Bronchial epithelial cell (primary cell): Measurements from ENCODE around the gene CWC22. TPM values are rescaled to one million over a fixed set of nuclear protein-coding genes. Genes with fewer than 3 reads are reported as not detected.
A peak's percentile ranks its signal among the peaks of the same experiment; 100 is the strongest.
"Not testable (repeated sequence)": the region's sequence is repeated elsewhere in the genome, so short reads cannot be mapped to it uniquely, and the experiment has no call there.

Experiments
- DNase-seq: peaks from one replicate; pipeline ENCODE4 v3.0.0-alpha.2; 2010; ENCODE audit warnings: low read depth
- FAIRE-seq: peaks from 2 replicates; lab custom pipeline; 2011; peaks lifted over from hg19 to GRCh38; lab: Jason Lieb, UNC
- H3K27me3 ChIP-seq: 2 replicates; pipeline ENCODE4 v1.5.1; 2011; ENCODE audit warnings: low read length; ENCODE audit not compliant: control insufficient read depth, insufficient read depth
- H3K36me3 ChIP-seq: 2 replicates; pipeline ENCODE4 v1.5.1; 2011; ENCODE audit warnings: low read length; ENCODE audit not compliant: control insufficient read depth, insufficient read depth
- H3K4me3 ChIP-seq: 2 replicates; pipeline ENCODE4 v1.5.1; 2011; ENCODE audit warnings: mild to moderate bottlenecking, low read depth, low read length, control low read depth
- CTCF ChIP-seq: IDR thresholded peaks from 2 replicates; pipeline ENCODE4 v1.5.1; 2011; ENCODE audit warnings: mild to moderate bottlenecking, moderate library complexity, low read length, control low read depth, inconsistent platforms; ENCODE audit not compliant: insufficient read depth, severe bottlenecking
- total RNA-seq: library from RNA; depleted of rRNA; stranded (reverse); fragments of >200 nt; gene quantifications from 2 replicates; pipeline ENCODE4 v1.2.1, GENCODE V29; 2014

CWC22 gene
- total RNA-seq, 1 donor from 2014 or later = 13.4 TPM

GRCh38 chr2:179936141-179936540, 71.0 kb downstream of the CWC22 start:
- H3K27me3 ChIP-seq = no peaks in the 10 kb centered on the region
- DNase-seq (peak; percentile 12), FAIRE-seq (no peak)
- TF ChIP-seq CTCF = no peak
- H3K4me3 ChIP-seq = no peak overlapping the region
- no peaks in the 10 kb centered on the region for H3K36me3 ChIP-seq

GRCh38 chr2:179932786-179933185, 74.3 kb downstream of the CWC22 start:
- no peak for FAIRE-seq
- TF ChIP-seq CTCF = no peak
- no peak overlapping the region for H3K4me3 ChIP-seq
- no peaks in the 10 kb centered on the region for H3K27me3 ChIP-seq
- H3K36me3 ChIP-seq = no peaks in the 10 kb centered on the region
- DNase-seq = no peak

DNA sequence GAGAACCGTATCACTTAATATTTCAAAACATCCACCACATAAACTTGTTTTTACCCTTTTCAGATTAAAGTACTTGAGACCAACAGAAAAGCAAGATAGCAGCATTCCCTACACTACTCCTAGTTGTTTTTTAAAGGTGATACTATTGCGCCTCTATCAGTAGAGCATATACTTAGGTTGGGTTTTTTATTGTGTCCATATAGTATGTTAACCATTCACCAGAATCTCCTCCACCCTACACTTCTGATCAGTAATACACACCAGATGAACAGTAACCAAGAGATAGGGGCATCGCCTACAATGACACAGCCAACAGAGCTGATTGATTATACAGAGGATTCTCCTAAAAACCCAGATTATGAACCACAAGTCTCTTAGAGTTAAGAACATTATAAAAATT, 75.6 kb downstream of the CWC22 start:
- DNase-seq (no peak), FAIRE-seq (no peak)
- no peaks in the 10 kb centered on the region for H3K27me3 ChIP-seq
- no peak for TF ChIP-seq CTCF
- no peak overlapping the region for H3K4me3 ChIP-seq
- H3K36me3 ChIP-seq = no peaks in the 10 kb centered on the region

DNA sequence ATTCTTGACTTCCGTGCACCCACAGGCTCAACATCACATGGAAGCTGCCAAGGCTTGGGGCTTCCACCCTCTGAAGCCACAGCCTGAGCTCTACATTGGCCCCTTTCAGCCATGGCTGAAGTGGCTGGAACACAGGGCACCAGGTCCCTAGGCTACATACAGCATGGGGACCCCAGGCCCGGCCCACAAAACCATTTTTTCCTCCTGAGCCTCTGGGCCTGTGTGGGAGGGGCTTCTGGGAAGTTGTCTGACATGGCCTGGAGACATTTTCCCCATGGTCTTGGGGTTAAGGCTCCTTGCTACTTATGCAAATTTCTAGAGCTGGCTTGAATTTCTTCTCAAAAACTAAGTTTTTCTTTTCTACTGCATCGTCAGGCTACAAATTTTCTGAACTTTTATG, 77.1 kb downstream of the CWC22 start:
- H3K4me3 ChIP-seq, FAIRE-seq, H3K36me3 ChIP-seq, H3K27me3 ChIP-seq, DNase-seq: not testable (repeated sequence)

DNA sequence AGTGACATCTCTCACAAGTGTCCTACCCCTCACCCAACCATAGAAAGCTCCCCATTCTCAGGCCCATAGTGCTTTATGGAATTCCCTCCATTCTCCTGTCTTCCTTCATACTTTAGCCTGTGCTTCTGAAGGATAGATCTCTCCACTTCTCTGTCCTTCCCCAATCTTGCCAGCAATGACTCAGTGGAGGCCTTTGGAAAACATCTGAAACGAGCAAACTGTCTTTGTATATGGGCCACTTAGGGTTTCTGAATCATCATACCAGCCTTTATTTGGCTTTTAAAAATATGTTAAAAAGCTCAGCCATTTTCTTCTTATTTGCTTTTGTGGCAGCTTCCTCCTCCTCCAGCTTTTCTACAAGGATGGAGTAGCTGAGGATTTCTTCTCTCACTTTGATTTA, 80.1 kb downstream of the CWC22 start:
- FAIRE-seq = no peak
- Histone ChIP-seq H3K27me3 (no peaks in the 10 kb centered on the region), H3K36me3 (no peaks in the 10 kb centered on the region), H3K4me3 (no peak overlapping the region)
- no peak for TF ChIP-seq CTCF
- DNase-seq = no peak

GRCh38 chr2:179925713-179926112, 81.4 kb downstream of the CWC22 start:
- DNase-seq (no peak), FAIRE-seq (no peak)
- H3K36me3 ChIP-seq = no peaks in the 10 kb centered on the region
- no peaks in the 10 kb centered on the region for H3K27me3 ChIP-seq
- no peak for TF ChIP-seq CTCF
- no peak overlapping the region for H3K4me3 ChIP-seq
